OCI-LY7 (cell line): ENCODE measurements around the gene GSC2. TPM values are rescaled to one million over a fixed set of nuclear protein-coding genes. Genes with fewer than 3 reads are reported as not detected.

Experiments used
- BruUV-seq: library from RNA; stranded (reverse); fragments of 400-500 nt; replicated peaks from 2 replicates; lab custom pipeline; 2021; lab: Mats Ljungman, UMichigan
- CTCF ChIA-PET: fragments of 300-600 bp; sonication (Branson Sonifier 250); formaldehyde crosslinking; loops from one replicate; lab custom pipeline; 2022; ENCODE audit warnings: antibody characterized with exemption; ENCODE audit not compliant: unreplicated experiment; lab: Charles Lee
- POLR2A ChIA-PET: fragments of 300-600 bp; sonication (Branson Sonifier 250); formaldehyde crosslinking; loops from one replicate; lab custom pipeline; 2022; ENCODE audit warnings: antibody characterized with exemption; lab: Charles Lee
- DNase-seq: peaks from one replicate; pipeline ENCODE4 v3.0.0-alpha.2; 2015; ENCODE audit warnings: low spot score
- H2AFZ ChIP-seq: fragments of 200-600 bp; sonication (generic), shearing (Covaris generic); 2 replicates; pipeline ENCODE4 v1.6.1; 2014; ENCODE audit warnings: mild to moderate bottlenecking, antibody characterized with exemption, low read length, moderate library complexity
- H3K27ac ChIP-seq: fragments of 200-600 bp; sonication (generic); 2 replicates; pipeline ENCODE4 v1.5.1; 2014; ENCODE audit warnings: mixed run types, low read depth, mild to moderate bottlenecking, moderate library complexity, low read length, inconsistent platforms; ENCODE audit not compliant: poor library complexity, severe bottlenecking
- H3K36me3 ChIP-seq: fragments of 200-600 bp; sonication (generic); 2 replicates; pipeline ENCODE4 v1.6.1; 2014; ENCODE audit warnings: mild to moderate bottlenecking, antibody characterized with exemption, low read length, moderate library complexity, mixed read lengths; ENCODE audit not compliant: insufficient read depth
- H3K4me1 ChIP-seq: fragments of 200-600 bp; sonication (generic); 2 replicates; pipeline ENCODE4 v1.5.1; 2014; ENCODE audit warnings: mild to moderate bottlenecking, low read length; ENCODE audit not compliant: insufficient read depth, poor library complexity, severe bottlenecking
- H3K4me2 ChIP-seq: fragments of 200-600 bp; sonication (generic); 2 replicates; pipeline ENCODE4 v1.6.1; 2014; ENCODE audit warnings: mild to moderate bottlenecking, low read length
- H3K4me3 ChIP-seq: fragments of 200-600 bp; sonication (generic); 2 replicates; pipeline ENCODE4 v1.5.1; 2014; ENCODE audit warnings: mild to moderate bottlenecking, low read depth, low read length; ENCODE audit not compliant: poor library complexity, severe bottlenecking
- H3K79me2 ChIP-seq: fragments of 200-600 bp; sonication (generic); 2 replicates; pipeline ENCODE4 v1.6.1; 2016; ENCODE audit warnings: low read depth, mild to moderate bottlenecking, low read length, moderate library complexity, mixed read lengths; ENCODE audit not compliant: insufficient read depth
- H3K9me2 ChIP-seq: fragments of 200-600 bp; sonication (generic); 2 replicates; pipeline ENCODE4 v1.6.1; 2016; ENCODE audit warnings: mild to moderate bottlenecking, low read length, mixed read lengths; ENCODE audit not compliant: insufficient read depth
- H3K9me3 ChIP-seq: fragments of 200-600 bp; sonication (generic); 2 replicates; pipeline ENCODE4 v1.6.1; 2014; ENCODE audit warnings: mild to moderate bottlenecking, mixed run types, low read length, mixed read lengths
- H4K20me1 ChIP-seq: fragments of 200-600 bp; sonication (generic); 2 replicates; pipeline ENCODE4 v1.6.1; 2014; ENCODE audit warnings: mild to moderate bottlenecking, antibody characterized with exemption, low read length, moderate library complexity, mixed read lengths; ENCODE audit not compliant: insufficient read depth
- EZH2phosphoT487 ChIP-seq: fragments of 200-600 bp; sonication (generic); IDR thresholded peaks from 2 replicates; pipeline ENCODE4 v1.6.1; 2018; ENCODE audit warnings: low read depth, borderline replicate concordance, mild to moderate bottlenecking, mixed run types, antibody characterized with exemption, low read length, moderate library complexity, mixed read lengths
- intact Hi-C: fragments of 100-400 bp; cut with micrococcal nuclease; formaldehyde crosslinking; loops from one replicate; pipeline ENCODE4 v1.10.0; 2022; ENCODE audit not compliant: unreplicated experiment
- total RNA-seq, 2 experiments: library from RNA; depleted of rRNA in 1 of 2; stranded (reverse); fragments of >200 nt in 1 of 2; shearing (Covaris generic) in 1 of 2; gene quantifications; 2 replicates each; pipeline ENCODE4 v1.2.3, GENCODE V29; 2014 to 2022
- TF ChIP-seq, protein P1 (sequence below): fragments of 200-600 bp; sonication (generic); conservative IDR thresholded peaks from 2 replicates; pipeline ENCODE4 v1.5.1; 2014; ENCODE audit warnings: mild to moderate bottlenecking, antibody characterized with exemption, low read length, moderate library complexity, mixed read lengths

GSC2 gene
- total RNA-seq, 2 experiments from 2014 or later: not detected

DNA sequence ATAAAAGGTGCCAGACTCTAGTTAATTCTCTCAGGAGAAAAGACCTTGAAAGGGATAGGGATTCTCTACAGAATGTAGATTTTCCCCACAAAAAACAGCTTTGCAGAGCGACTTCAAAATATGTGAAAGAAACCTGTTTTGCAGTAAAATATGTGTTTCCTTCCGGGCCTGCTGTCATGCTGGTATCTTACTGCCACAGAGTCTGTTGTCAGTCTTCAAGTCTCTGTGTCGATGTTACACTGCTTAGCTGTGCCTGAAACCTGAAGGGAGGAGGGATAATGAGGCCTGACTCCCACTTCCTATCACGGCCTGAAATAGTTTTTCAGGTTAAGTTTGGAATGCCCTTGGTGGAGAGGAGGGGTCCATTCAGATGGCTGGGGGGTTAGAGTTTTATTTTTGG is 26.2 kb downstream of the GSC2 start:
- CTCF ChIA-PET: no interaction called here
- no TSS peak for BruUV-seq
- TF ChIP-seq, protein P1, sequence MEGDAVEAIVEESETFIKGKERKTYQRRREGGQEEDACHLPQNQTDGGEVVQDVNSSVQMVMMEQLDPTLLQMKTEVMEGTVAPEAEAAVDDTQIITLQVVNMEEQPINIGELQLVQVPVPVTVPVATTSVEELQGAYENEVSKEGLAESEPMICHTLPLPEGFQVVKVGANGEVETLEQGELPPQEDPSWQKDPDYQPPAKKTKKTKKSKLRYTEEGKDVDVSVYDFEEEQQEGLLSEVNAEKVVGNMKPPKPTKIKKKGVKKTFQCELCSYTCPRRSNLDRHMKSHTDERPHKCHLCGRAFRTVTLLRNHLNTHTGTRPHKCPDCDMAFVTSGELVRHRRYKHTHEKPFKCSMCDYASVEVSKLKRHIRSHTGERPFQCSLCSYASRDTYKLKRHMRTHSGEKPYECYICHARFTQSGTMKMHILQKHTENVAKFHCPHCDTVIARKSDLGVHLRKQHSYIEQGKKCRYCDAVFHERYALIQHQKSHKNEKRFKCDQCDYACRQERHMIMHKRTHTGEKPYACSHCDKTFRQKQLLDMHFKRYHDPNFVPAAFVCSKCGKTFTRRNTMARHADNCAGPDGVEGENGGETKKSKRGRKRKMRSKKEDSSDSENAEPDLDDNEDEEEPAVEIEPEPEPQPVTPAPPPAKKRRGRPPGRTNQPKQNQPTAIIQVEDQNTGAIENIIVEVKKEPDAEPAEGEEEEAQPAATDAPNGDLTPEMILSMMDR: no peak
- no peak for TF ChIP-seq EZH2phosphoT487

DNA sequence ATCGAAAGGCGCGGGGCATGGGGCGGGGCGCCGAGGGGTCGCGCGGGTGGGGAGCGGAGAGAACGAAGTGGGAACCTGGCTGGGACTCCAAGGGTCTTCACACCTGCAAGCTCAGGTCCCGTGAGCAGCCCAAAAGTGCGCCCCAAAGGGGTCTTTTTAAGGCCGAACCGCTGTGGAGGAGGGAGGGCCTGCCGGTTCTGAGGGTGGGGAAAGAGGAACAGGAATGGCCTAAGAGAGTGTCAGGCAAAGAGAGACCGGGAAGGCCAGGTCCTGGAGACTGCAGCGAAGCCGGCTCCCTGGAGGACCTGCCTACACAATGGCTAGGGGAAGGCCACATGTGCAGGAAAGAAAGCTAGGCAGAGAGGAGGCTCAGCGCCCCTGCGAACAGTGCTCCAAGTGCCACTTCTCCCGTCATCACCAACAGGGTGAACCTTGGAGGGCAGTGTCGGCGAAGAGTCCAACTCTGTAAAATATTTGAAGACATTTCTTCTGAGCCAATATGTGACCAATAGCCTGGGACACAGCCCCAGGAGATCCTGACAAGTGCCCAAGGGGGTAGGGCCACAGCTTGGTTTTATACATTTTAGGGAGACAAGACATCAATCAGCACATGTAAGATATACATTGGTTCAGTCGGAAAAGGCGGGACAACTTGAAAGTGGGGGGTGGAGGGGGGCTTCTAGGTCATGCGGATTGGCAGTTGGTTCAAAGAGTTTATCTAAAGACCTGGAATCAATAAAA is 27.2 kb downstream of the GSC2 start:
- H4K20me1 ChIP-seq: peaks cover 12% of the 10 kb centered on the region; the same call in 1 of the 2 replicates
- H3K27ac ChIP-seq: no peak overlapping the region

More for the DNA sequence above, 26.2 kb downstream of the GSC2 start:
- H3K9me2 ChIP-seq: no peaks in the 10 kb centered on the region
- no peak for DNase-seq
- H3K9me3 ChIP-seq: no peaks in the 10 kb centered on the region
- peaks cover 7% of the 10 kb centered on the region; the same call in 1 of the 2 replicates for H4K20me1 ChIP-seq
- H3K4me2 ChIP-seq: no peak overlapping the region
- intact Hi-C loops: no loop called here
- H2AFZ ChIP-seq: no peak overlapping the region
- POLR2A ChIA-PET: no interaction called here
- no peaks in the 10 kb centered on the region for H3K36me3 ChIP-seq
- H3K4me1 ChIP-seq: peaks cover 30% of the 10 kb centered on the region
- peaks cover 28% of the 10 kb centered on the region for H3K79me2 ChIP-seq
- no peak overlapping the region for H3K27ac ChIP-seq
- no peak overlapping the region for H3K4me3 ChIP-seq

More for the DNA sequence above, 27.2 kb downstream of the GSC2 start:
- no peak for DNase-seq
- H3K4me3 ChIP-seq: peak overlapping the region; percentile 93
- TF ChIP-seq, protein P1: no peak
- TF ChIP-seq EZH2phosphoT487: no peak
- ChIA-PET CTCF (no interaction called here), POLR2A (interaction anchor here (0.6 kb wide), 1 partner anchor 118 kb away, joined by 4 read pairs; no protein-coding TSS in a partner anchor)
- no peaks in the 10 kb centered on the region for H3K9me3 ChIP-seq
- H2AFZ ChIP-seq: peak overlapping the region; percentile 83
- no peaks in the 10 kb centered on the region for H3K36me3 ChIP-seq
- peak overlapping the region; percentile 86 for H3K4me2 ChIP-seq
- intact Hi-C loops: no loop called here
- peaks cover 39% of the 10 kb centered on the region for H3K4me1 ChIP-seq
- no TSS peak for BruUV-seq
- H3K9me2 ChIP-seq: no peaks in the 10 kb centered on the region
- H3K79me2 ChIP-seq: peaks cover 36% of the 10 kb centered on the region
